Measurements from ENCODE around the gene SVOP.
"Not testable (repeated sequence)": the region's sequence is repeated elsewhere in the genome, so short reads cannot be mapped to it uniquely, and the experiment has no call there.

Gene SVOP

GRCh38 chr12:109033239-109034196 is 12.7 kb upstream of the SVOP start:
- no peak for DNase-seq (ENCODE audit: low read depth, low spot score)

GRCh38 chr12:109029411-109029810 is 8.5 kb upstream of the SVOP start:
- no peak for DNase-seq (ENCODE audit: low read depth, low spot score)

GRCh38 chr12:109028624-109029023 is 7.8 kb upstream of the SVOP start:
- not testable (repeated sequence) for DNase-seq (ENCODE audit: low read depth, low spot score)

- DNase-seq (ENCODE audit: low read depth, low spot score): no peak
Observed at GRCh38 chr12:109027767-109028166, 6.9 kb upstream of the SVOP start.

GRCh38 chr12:109020146-109020795 is 597 bp downstream of the SVOP start:
- no peak for DNase-seq (ENCODE audit: low read depth, low spot score)

- DNase-seq (ENCODE audit: low read depth, low spot score): no peak
Observed at GRCh38 chr12:109018296-109018695, 2.6 kb downstream of the SVOP start.

- no peak for DNase-seq (ENCODE audit: low read depth, low spot score)
Observed at GRCh38 chr12:109016978-109017377, 3.9 kb downstream of the SVOP start.

GRCh38 chr12:109016016-109016415 is 4.9 kb downstream of the SVOP start:
- DNase-seq (ENCODE audit: low read depth, low spot score): no peak

GRCh38 chr12:109014984-109015765 is 5.7 kb downstream of the SVOP start:
- DNase-seq (ENCODE audit: low read depth, low spot score): no peak

GRCh38 chr12:109010259-109010658 is 10.6 kb downstream of the SVOP start:
- DNase-seq (ENCODE audit: low read depth, low spot score): no peak

GRCh38 chr12:109009766-109010165 is 11.1 kb downstream of the SVOP start:
- no peak for DNase-seq (ENCODE audit: low read depth, low spot score)

- no peak for DNase-seq (ENCODE audit: low read depth, low spot score)
Observed at GRCh38 chr12:109004017-109004416, 16.9 kb downstream of the SVOP start.

GRCh38 chr12:108996320-108996719 is 24.5 kb downstream of the SVOP start:
- no peak for DNase-seq (ENCODE audit: low read depth, low spot score)

GRCh38 chr12:108995370-108995992 is 25.4 kb downstream of the SVOP start:
- no peak for DNase-seq (ENCODE audit: low read depth, low spot score)

GRCh38 chr12:108990103-108990502 is 30.8 kb downstream of the SVOP start:
- DNase-seq (ENCODE audit: low read depth, low spot score): not testable (repeated sequence)

- no peak for DNase-seq (ENCODE audit: low read depth, low spot score)
Observed at GRCh38 chr12:108989376-108989775, 31.5 kb downstream of the SVOP start.

GRCh38 chr12:108985750-108986149 is 35.1 kb downstream of the SVOP start:
- DNase-seq (ENCODE audit: low read depth, low spot score): no peak

- DNase-seq (ENCODE audit: low read depth, low spot score): no peak
Observed at GRCh38 chr12:108983227-108983626, 37.6 kb downstream of the SVOP start.

GRCh38 chr12:108982621-108983219 is 38.1 kb downstream of the SVOP start:
- no peak for DNase-seq (ENCODE audit: low read depth, low spot score)

- DNase-seq (ENCODE audit: low read depth, low spot score): no peak
Observed at GRCh38 chr12:108981835-108982234, 39.0 kb downstream of the SVOP start.

All from activated naive CD8-positive, alpha-beta T cell treated with anti-CD3 and anti-CD28 coated beads, Interleukin-2, amount 50 U/mL, for 16 hours (primary cell).